ENCODE measurements around the gene UBR4.

Gene UBR4

GRCh38 chr1:19074902-19075721 lies 135.0 kb downstream of the UBR4 start:
- in situ Hi-C loops (cut with HindIII; ENCODE audit: low sequenced_read_pairs) = no loop called here

GRCh38 chr1:19074361-19074901 lies 135.6 kb downstream of the UBR4 start:
- in situ Hi-C loops (cut with HindIII; ENCODE audit: low sequenced_read_pairs) = no loop called here

GRCh38 chr1:19073311-19074186 lies 136.5 kb downstream of the UBR4 start:
- in situ Hi-C loops (cut with HindIII; ENCODE audit: low sequenced_read_pairs) = no loop called here

GRCh38 chr1:19072285-19072981 lies 137.6 kb downstream of the UBR4 start:
- in situ Hi-C loops (cut with HindIII; ENCODE audit: low sequenced_read_pairs) = no loop called here

GRCh38 chr1:19071674-19072281 lies 138.3 kb downstream of the UBR4 start:
- in situ Hi-C loops (cut with HindIII; ENCODE audit: low sequenced_read_pairs) = no loop called here

GRCh38 chr1:19070891-19071621 lies 139.0 kb downstream of the UBR4 start:
- in situ Hi-C loops (cut with HindIII; ENCODE audit: low sequenced_read_pairs) = no loop called here

GRCh38 chr1:19070197-19070651 lies 139.8 kb downstream of the UBR4 start:
- in situ Hi-C loops (cut with HindIII; ENCODE audit: low sequenced_read_pairs) = no loop called here

- in situ Hi-C loops (cut with HindIII; ENCODE audit: low sequenced_read_pairs) = no loop called here
Measured at GRCh38 chr1:19068639-19069276, 141.3 kb downstream of the UBR4 start.

GRCh38 chr1:19067912-19068638 lies 142.0 kb downstream of the UBR4 start:
- in situ Hi-C loops (cut with HindIII; ENCODE audit: low sequenced_read_pairs) = no loop called here

- in situ Hi-C loops (cut with HindIII; ENCODE audit: low sequenced_read_pairs) = no loop called here
Measured at GRCh38 chr1:19067182-19067911, 142.7 kb downstream of the UBR4 start.

GRCh38 chr1:19066874-19067181 lies 143.2 kb downstream of the UBR4 start:
- in situ Hi-C loops (cut with HindIII; ENCODE audit: low sequenced_read_pairs) = no loop called here

- in situ Hi-C loops (cut with HindIII; ENCODE audit: low sequenced_read_pairs) = no loop called here
Measured at GRCh38 chr1:19066248-19066873, 143.7 kb downstream of the UBR4 start.

GRCh38 chr1:19065526-19066247 lies 144.4 kb downstream of the UBR4 start:
- in situ Hi-C loops (cut with HindIII; ENCODE audit: low sequenced_read_pairs) = no loop called here

- in situ Hi-C loops (cut with HindIII; ENCODE audit: low sequenced_read_pairs) = no loop called here
Measured at GRCh38 chr1:19064906-19065450, 145.1 kb downstream of the UBR4 start.

GRCh38 chr1:19063122-19063521 lies 146.9 kb downstream of the UBR4 start:
- in situ Hi-C loops (cut with HindIII; ENCODE audit: low sequenced_read_pairs) = no loop called here

GRCh38 chr1:19062258-19063029 lies 147.6 kb downstream of the UBR4 start:
- in situ Hi-C loops (cut with HindIII; ENCODE audit: low sequenced_read_pairs) = no loop called here
